Measurements from ENCODE around the gene GPR160.

Gene GPR160

GRCh38 chr3:170033489-170033888 is 4.3 kb upstream of the GPR160 start:
- DNase-seq: no peak

- DNase-seq: no peak
These were observed 777 bp downstream of the GPR160 start for GRCh38 chr3:170038434-170039110.

GRCh38 chr3:170040418-170040817 is 2.6 kb downstream of the GPR160 start:
- no peak for DNase-seq

- DNase-seq: no peak
These were observed 5.7 kb downstream of the GPR160 start for GRCh38 chr3:170043506-170043905.

GRCh38 chr3:170044271-170044670 is 6.5 kb downstream of the GPR160 start:
- DNase-seq: no peak

GRCh38 chr3:170044795-170045244 is 7.0 kb downstream of the GPR160 start:
- DNase-seq: no peak

GRCh38 chr3:170046269-170047132 is 8.7 kb downstream of the GPR160 start:
- DNase-seq: no peak

- no peak for DNase-seq
These were observed 9.3 kb downstream of the GPR160 start for GRCh38 chr3:170047133-170047404.

- peak; percentile 10 for DNase-seq
These were observed 11.6 kb downstream of the GPR160 start for GRCh38 chr3:170049146-170050000.

GRCh38 chr3:170050753-170051152 is 13.0 kb downstream of the GPR160 start:
- no peak for DNase-seq

- no peak for DNase-seq
These were observed 14.6 kb downstream of the GPR160 start for GRCh38 chr3:170052398-170052797.

GRCh38 chr3:170054204-170054603 is 16.4 kb downstream of the GPR160 start:
- DNase-seq: no peak

GRCh38 chr3:170055209-170055608 is 17.4 kb downstream of the GPR160 start:
- DNase-seq: peak; percentile 55

GRCh38 chr3:170056710-170057454 is 19.1 kb downstream of the GPR160 start:
- DNase-seq: no peak

- no peak for DNase-seq
These were observed 19.8 kb downstream of the GPR160 start for GRCh38 chr3:170057550-170057949.

- no peak for DNase-seq
These were observed 20.3 kb downstream of the GPR160 start for GRCh38 chr3:170058127-170058526.

- DNase-seq: no peak
These were observed 21.7 kb downstream of the GPR160 start for GRCh38 chr3:170059447-170059846.

- DNase-seq: no peak
These were observed 24.3 kb downstream of the GPR160 start for GRCh38 chr3:170062068-170062467.

GRCh38 chr3:170062769-170063168 is 25.0 kb downstream of the GPR160 start:
- DNase-seq: no peak

GRCh38 chr3:170063691-170064090 is 25.9 kb downstream of the GPR160 start:
- DNase-seq: no peak

GRCh38 chr3:170064108-170064507 is 26.3 kb downstream of the GPR160 start:
- DNase-seq: no peak

- DNase-seq: no peak
These were observed 37.8 kb downstream of the GPR160 start for GRCh38 chr3:170075441-170076091.

All from fibroblast of upper back skin (primary cell).